Spleen (tissue), 11 donors: ENCODE results near the gene CTH. TPM values are rescaled to one million over a fixed set of nuclear protein-coding genes. Genes with fewer than 3 reads are reported as not detected.
"Not testable (repeated sequence)": the region's sequence is repeated elsewhere in the genome, so short reads cannot be mapped to it uniquely, and the experiment has no call there.

Source experiments
- DNase-seq: peaks from one replicate; pipeline ENCODE4 v3.0.0-alpha.2; 2020
- H3K27ac ChIP-seq, 8 donors: fragments of 200-600 bp; sonication (generic) in 7 of 8; 1 replicate in 4 of 8; 2 replicates in 4 of 8; pipeline versions ENCODE4 v1.5.0 to v1.8.0; 2016 to 2021; ENCODE audit warnings: inconsistent platforms in 4 of 8, mild to moderate bottlenecking in 4 of 8, moderate library complexity in 1 of 8
- H3K27me3 ChIP-seq, 7 donors: fragments of 200-600 bp; sonication (generic) in 6 of 7; replicated peaks in 1 of 7; 1 replicate in 4 of 7; 2 replicates in 3 of 7; pipeline versions ENCODE4 v1.5.0 to v1.8.0; 2016 to 2021; ENCODE audit warnings: inconsistent platforms in 3 of 7, mild to moderate bottlenecking in 1 of 7
- H3K36me3 ChIP-seq, 6 donors: fragments of 200-600 bp; sonication (generic) in 5 of 6; 1 replicate in 4 of 6; 2 replicates in 2 of 6; pipeline versions ENCODE4 v1.5.0 to v1.8.0; 2016 to 2021; ENCODE audit warnings: inconsistent platforms in 2 of 6
- H3K4me1 ChIP-seq, 6 donors: fragments of 200-600 bp; sonication (generic) in 5 of 6; 1 replicate in 3 of 6; 2 replicates in 3 of 6; pipeline versions ENCODE4 v1.5.0 to v1.8.0; 2016 to 2021; ENCODE audit warnings: inconsistent platforms in 3 of 6
- H3K4me3 ChIP-seq, 8 donors: fragments of 200-600 bp; sonication (generic) in 7 of 8; 1 replicate in 4 of 8; 2 replicates in 4 of 8; pipeline versions ENCODE4 v1.5.0 to v1.8.0; 2016 to 2021; ENCODE audit warnings: inconsistent platforms in 4 of 8, mild to moderate bottlenecking in 4 of 8, moderate library complexity in 2 of 8
- H3K9me3 ChIP-seq, 8 donors: fragments of 200-600 bp; sonication (generic) in 7 of 8; 1 replicate in 4 of 8; 2 replicates in 4 of 8; pipeline versions ENCODE4 v1.5.0 to v1.8.0; 2016 to 2021; ENCODE audit warnings: inconsistent platforms in 4 of 8
- POLR2A ChIP-seq, 3 donors: fragments of 450-650 bp; IDR thresholded peaks; one replicate each; pipeline ENCODE4 v1.5.1; 2017; ENCODE audit warnings: antibody characterized with exemption in 3 of 3, mild to moderate bottlenecking in 1 of 3
- POLR2AphosphoS5 ChIP-seq, 3 donors: sonication (generic); formaldehyde crosslinking; IDR thresholded peaks; one replicate each; pipeline ENCODE4 v1.5.1; 2017; ENCODE audit warnings: antibody characterized with exemption in 3 of 3
- WGBS, 5 donors: extraction: QIAGEN DNeasy Blood & Tissue Kit in 3 of 5; methylation state at CpG; one replicate each; pipeline versions ENCODE4 v1.1.5 to v1.1.7; 2013 to 2018; 5-methylcytosine and 5-hydroxymethylcytosine counted together
- intact Hi-C: fragments of 100-400 bp; cut with DNase I; formaldehyde crosslinking; loops from one replicate; pipeline ENCODE4 v1.15.0; 2023; ENCODE audit warnings: low total_unique reads
- polyA plus RNA-seq, 3 donors: library from polyadenylated mRNA; stranded (reverse); fragments of 200-250 nt; gene quantifications; one replicate each; pipeline ENCODE4 v1.2.1, GENCODE V29; 2013
- total RNA-seq, 7 donors: library from RNA; depleted of rRNA in 3 of 7; stranded (reverse); fragments of >200 nt in 3 of 7; fragmentation: NEBNext Ultra II Directional in 4 of 7; extraction: Animal tissue kit (Norgen Biotek cat#: 25700) in 4 of 7; gene quantifications; one replicate each; pipeline versions ENCODE4 v1.1.0 to v1.2.1, GENCODE V29; 2016 to 2021
- TF ChIP-seq, protein P1 (sequence below), 11 experiments: fragments of 200-600 bp in 7 of 11; fragments of 450-650 bp in 4 of 11; sonication (generic) in 4 of 11; IDR thresholded peaks in 8 of 11; conservative IDR thresholded peaks in 3 of 11; 1 replicate in 7 of 11; 2 replicates in 4 of 11; pipeline versions ENCODE4 v1.4.0 to v1.8.0; 2016 to 2021; ENCODE audit warnings: antibody characterized with exemption in 11 of 11, inconsistent platforms in 4 of 11, mild to moderate bottlenecking in 1 of 11
- donor health status: healthy with polysubstance abuse.
- donor health status: DM: no; HTN: no; CAD: no; lungs with moderate emphysema.
- donor health status: DM: no; HTN: no; CAD: no.
- donor health status: Bipolar disorder and iron deficiency.
- donor health status: healthy.
- donor health status: DM: no; HTN: no; CAD: no.
- donor health status: DM: yes; HTN: yes; CAD: no.

The CTH gene
- total and polyA plus RNA-seq, 10 donors, result 0.80 to 2.7 (median 1.3) TPM

DNA sequence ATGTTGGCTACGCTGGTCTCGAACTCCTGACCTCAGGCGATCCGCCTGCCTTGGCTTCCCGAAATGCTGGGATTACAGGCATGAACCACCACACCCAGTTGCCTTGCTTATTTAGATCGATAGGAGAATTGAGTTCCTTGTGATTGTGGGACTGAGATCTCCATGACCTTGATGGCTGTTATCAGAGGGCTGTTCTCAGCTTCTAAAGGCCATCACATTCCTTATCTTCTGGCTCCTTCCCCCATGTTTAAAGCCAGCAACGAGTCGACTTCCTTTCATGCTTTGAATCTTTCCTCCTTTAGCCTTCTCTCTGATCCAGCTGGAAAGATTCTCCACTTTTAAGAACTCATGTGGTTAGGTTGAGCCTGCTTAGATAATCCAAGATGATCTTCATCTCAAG, 38.0 kb downstream of the CTH start:
- no peaks in the 10 kb centered on the region for H3K27me3 ChIP-seq
- no peaks in the 10 kb centered on the region for H3K36me3 ChIP-seq
- H3K27ac ChIP-seq, result no peak overlapping the region
- 80 to 88% (median 81%) methylated on average over 8 of the region's 8 CpGs for WGBS, 5 donors
- DNase-seq, result no peak
- no peak for TF ChIP-seq POLR2AphosphoS5 (IDR thresholded peaks at IDR 0.05)
- no peak for TF ChIP-seq POLR2A (IDR thresholded peaks at IDR 0.05)
- TF ChIP-seq, protein P1, sequence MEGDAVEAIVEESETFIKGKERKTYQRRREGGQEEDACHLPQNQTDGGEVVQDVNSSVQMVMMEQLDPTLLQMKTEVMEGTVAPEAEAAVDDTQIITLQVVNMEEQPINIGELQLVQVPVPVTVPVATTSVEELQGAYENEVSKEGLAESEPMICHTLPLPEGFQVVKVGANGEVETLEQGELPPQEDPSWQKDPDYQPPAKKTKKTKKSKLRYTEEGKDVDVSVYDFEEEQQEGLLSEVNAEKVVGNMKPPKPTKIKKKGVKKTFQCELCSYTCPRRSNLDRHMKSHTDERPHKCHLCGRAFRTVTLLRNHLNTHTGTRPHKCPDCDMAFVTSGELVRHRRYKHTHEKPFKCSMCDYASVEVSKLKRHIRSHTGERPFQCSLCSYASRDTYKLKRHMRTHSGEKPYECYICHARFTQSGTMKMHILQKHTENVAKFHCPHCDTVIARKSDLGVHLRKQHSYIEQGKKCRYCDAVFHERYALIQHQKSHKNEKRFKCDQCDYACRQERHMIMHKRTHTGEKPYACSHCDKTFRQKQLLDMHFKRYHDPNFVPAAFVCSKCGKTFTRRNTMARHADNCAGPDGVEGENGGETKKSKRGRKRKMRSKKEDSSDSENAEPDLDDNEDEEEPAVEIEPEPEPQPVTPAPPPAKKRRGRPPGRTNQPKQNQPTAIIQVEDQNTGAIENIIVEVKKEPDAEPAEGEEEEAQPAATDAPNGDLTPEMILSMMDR (IDR thresholded peaks at IDR 0.05 in 8 of 11, conservative IDR thresholded peaks at IDR 0.05 in 3 of 11), result no peak
- intact Hi-C loops, result no loop called here
- no peaks in the 10 kb centered on the region for H3K4me1 ChIP-seq
- no peak overlapping the region for H3K4me3 ChIP-seq
- no peaks in the 10 kb centered on the region for H3K9me3 ChIP-seq

DNA sequence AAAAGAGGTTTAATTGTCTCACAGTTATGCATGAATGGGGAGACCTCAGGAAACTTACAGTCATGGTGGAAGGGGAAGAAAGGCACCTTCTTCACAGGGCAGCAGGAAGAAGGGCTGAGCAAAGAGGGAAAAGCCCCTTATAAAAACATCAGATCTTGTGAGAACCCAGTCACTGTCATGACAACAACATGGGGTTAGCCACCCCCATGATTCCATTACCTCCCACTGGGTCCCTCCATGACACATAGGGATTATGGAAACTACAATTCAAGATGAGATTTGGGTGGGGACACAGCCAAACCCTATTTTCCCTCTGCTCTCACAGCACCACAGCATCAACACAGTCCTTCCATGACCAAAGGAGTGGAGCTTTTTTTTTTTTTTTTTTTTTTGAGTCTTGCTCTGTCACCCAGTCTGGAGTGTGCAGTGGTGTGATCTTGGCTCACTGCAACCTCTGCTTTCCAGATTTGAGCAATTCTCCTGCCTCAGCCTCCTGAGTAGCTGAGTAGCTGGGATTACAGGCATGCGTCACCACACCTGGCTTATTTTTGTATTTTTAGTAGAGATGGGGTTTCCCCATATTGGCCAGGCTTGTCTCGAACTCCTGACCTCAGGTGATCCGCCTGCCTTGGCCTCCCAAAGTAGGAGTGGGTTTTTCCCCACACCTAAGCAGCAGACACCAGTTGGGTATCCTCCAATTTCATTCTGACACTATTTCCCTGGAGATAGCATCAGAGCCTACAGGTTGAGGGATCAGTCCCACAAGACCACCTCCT, 41.3 kb downstream of the CTH start:
- intact Hi-C loops, H3K27ac ChIP-seq, DNase-seq, H3K9me3 ChIP-seq, H3K4me1 ChIP-seq, H3K36me3 ChIP-seq, H3K4me3 ChIP-seq, H3K27me3 ChIP-seq: not testable (repeated sequence)
- WGBS, 5 donors, result 65 to 94% (median 69%) methylated on average over 3 of the region's 3 CpGs

DNA sequence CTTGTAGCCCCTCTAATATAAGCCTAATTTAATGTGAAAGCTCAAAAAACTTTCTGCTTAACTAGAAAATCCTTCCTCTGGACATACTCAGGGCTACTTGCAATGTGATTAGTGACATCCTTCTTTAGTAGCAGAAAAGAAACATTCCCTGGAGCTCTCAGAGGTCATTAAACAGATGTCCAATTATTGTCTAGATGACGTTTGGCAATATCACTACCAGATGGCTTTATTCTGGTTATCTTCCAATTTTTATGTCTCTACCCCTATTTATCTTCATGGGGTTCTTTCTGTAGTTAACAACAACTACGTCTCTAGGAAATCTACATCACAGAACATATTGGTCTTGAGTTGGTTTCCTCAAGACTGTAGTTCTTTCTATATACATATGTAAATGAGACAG, 44.2 kb downstream of the CTH start:
- WGBS, 5 donors, result 54 to 72% (median 60%) methylated on average over 2 of the region's 2 CpGs
- Histone ChIP-seq H3K9me3 (peaks cover 0 to 3% (median 0%) of the 10 kb centered on the region in 8 donors), H3K4me3 (no peak overlapping the region), H3K4me1 (no peaks in the 10 kb centered on the region), H3K27me3 (no peaks in the 10 kb centered on the region), H3K27ac (no peak overlapping the region), H3K36me3 (no peaks in the 10 kb centered on the region)
- no peak for DNase-seq
- intact Hi-C loops, result no loop called here
- no peak for TF ChIP-seq POLR2A (IDR thresholded peaks at IDR 0.05)
- no peak for TF ChIP-seq POLR2AphosphoS5 (IDR thresholded peaks at IDR 0.05)
- TF ChIP-seq, protein P1 (IDR thresholded peaks at IDR 0.05 in 8 of 11, conservative IDR thresholded peaks at IDR 0.05 in 3 of 11), result no peak

DNA sequence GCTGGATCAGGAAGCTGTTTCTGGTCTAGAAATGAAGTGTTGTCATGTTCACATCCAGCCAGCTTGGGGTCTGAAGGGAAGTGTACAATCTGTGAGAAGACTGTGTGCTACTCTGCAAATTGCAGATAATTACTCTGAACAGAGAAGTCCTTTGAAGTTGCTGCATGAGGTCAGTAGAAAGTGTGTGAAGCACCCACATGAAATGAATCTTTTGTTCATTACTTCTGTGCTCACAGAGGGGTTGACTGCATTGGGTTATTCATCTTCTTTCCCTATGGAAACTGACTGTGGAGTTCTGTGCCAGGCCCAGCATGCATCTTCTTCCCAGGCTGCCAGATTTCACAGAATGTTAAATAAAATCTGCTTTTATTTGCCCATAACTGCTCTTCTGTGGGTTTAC, 47.1 kb downstream of the CTH start:
- H3K9me3 ChIP-seq, result peaks cover 0 to 3% (median 0%) of the 10 kb centered on the region in 8 donors
- no peak overlapping the region for H3K27ac ChIP-seq
- no peaks in the 10 kb centered on the region for H3K27me3 ChIP-seq
- no peaks in the 10 kb centered on the region for H3K36me3 ChIP-seq
- H3K4me3 ChIP-seq, result no peak overlapping the region
- H3K4me1 ChIP-seq, result peaks cover 0 to 4% (median 0%) of the 10 kb centered on the region in 6 donors
- no peak for DNase-seq
- intact Hi-C loops, result no loop called here
- no peak for TF ChIP-seq POLR2A (IDR thresholded peaks at IDR 0.05)
- TF ChIP-seq POLR2AphosphoS5 (IDR thresholded peaks at IDR 0.05), result no peak
- TF ChIP-seq, protein P1 (IDR thresholded peaks at IDR 0.05 in 8 of 11, conservative IDR thresholded peaks at IDR 0.05 in 3 of 11), result no peak
